ENCODE results near the gene KCNK6. TPM values are rescaled to one million over a fixed set of nuclear protein-coding genes. Genes with fewer than 3 reads are reported as not detected.
A peak's percentile ranks its signal among the peaks of the same experiment; 100 is the strongest.

Gene KCNK6
- total RNA-seq, 3 donors from 2014 or later = 3.5 to 5.1 (median 3.6) TPM

DNA sequence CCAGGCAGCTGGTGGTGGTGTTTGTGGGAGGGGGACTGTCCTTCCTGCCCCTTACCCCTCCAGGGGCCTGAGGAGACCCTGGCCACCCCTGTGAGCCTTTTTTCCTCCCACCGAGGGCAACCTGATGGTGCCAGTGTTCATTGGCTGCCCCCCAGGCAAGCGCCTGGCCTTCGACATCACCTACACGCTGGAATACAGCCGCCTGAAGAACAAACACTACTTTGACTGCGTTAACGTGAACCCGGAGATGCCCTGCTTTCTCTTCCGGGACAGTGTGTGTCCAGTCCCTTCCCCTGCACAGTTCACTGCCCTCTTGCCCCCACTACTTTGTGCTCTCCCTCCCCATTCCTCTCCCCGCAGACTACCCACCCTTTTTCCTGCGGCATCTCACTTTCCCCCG is 47.4 kb downstream of the KCNK6 start:
- TF ChIP-seq, protein P1, sequence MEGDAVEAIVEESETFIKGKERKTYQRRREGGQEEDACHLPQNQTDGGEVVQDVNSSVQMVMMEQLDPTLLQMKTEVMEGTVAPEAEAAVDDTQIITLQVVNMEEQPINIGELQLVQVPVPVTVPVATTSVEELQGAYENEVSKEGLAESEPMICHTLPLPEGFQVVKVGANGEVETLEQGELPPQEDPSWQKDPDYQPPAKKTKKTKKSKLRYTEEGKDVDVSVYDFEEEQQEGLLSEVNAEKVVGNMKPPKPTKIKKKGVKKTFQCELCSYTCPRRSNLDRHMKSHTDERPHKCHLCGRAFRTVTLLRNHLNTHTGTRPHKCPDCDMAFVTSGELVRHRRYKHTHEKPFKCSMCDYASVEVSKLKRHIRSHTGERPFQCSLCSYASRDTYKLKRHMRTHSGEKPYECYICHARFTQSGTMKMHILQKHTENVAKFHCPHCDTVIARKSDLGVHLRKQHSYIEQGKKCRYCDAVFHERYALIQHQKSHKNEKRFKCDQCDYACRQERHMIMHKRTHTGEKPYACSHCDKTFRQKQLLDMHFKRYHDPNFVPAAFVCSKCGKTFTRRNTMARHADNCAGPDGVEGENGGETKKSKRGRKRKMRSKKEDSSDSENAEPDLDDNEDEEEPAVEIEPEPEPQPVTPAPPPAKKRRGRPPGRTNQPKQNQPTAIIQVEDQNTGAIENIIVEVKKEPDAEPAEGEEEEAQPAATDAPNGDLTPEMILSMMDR (IDR thresholded peaks at IDR 0.05) = no peak
- TF ChIP-seq POLR2AphosphoS5 (IDR thresholded peaks at IDR 0.05) = no peak
- no peak for TF ChIP-seq POLR2A (IDR thresholded peaks at IDR 0.05)
- no peaks in the 10 kb centered on the region for H3K27me3 ChIP-seq
- intact Hi-C loops (cut with DNase I; ENCODE audit: low total_unique reads) = no loop called here
- DNase-seq (ENCODE audit: low spot score in 2 of 2) = no peak
- H3K27ac ChIP-seq = no peak overlapping the region
- no peaks in the 10 kb centered on the region for H3K36me3 ChIP-seq
- no peaks in the 10 kb centered on the region for H3K9me3 ChIP-seq
- H3K4me1 ChIP-seq = no peaks in the 10 kb centered on the region
- H3K4me3 ChIP-seq = no peak overlapping the region

DNA sequence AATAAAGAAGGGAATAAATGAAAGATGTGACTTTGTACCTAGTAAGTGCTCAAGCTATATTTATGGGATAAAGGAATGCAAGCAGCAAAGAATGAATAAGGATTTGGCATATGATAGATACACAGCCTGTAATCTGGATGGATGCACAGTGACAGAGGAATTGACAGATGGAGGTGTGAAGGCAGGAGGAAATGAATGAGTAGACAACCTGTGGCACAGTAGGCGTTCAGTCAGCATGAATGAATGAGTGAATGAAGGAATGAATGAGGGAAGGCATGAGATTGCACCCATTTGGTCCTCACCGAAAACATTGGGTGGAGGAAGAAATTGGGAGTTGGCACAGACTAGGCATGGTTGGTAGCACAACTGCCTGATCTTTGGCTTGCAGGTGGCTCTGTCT is 49.9 kb downstream of the KCNK6 start:
- Histone ChIP-seq H3K4me1 (no peaks in the 10 kb centered on the region), H3K9me3 (no peaks in the 10 kb centered on the region), H3K27ac (no peak overlapping the region), H3K27me3 (no peaks in the 10 kb centered on the region), H3K36me3 (no peaks in the 10 kb centered on the region), H3K4me3 (no peak overlapping the region)
- no peak for DNase-seq (ENCODE audit: low spot score in 2 of 2)
- intact Hi-C loops (cut with DNase I; ENCODE audit: low total_unique reads) = no loop called here
- no peak for TF ChIP-seq POLR2A (IDR thresholded peaks at IDR 0.05)
- no peak for TF ChIP-seq POLR2AphosphoS5 (IDR thresholded peaks at IDR 0.05)
- TF ChIP-seq, protein P1 (IDR thresholded peaks at IDR 0.05) = no peak

DNA sequence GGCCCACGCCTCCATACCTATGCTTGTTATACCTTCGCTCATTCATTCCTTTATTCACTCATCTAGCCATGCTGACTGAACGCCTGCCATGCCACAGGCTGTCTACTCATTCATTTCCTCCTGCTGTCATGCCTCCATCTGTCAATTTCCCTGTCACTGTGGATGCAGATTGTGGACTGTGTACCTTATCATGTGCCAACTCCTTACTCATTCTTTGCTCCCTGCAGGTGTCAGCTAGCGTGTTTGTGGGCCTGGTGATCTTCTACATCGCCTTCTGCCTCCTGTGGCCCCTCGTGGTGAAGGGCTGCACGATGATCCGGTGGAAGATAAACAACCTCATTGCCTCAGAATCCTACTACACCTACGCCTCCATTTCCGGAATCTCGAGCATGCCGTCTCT is 50.7 kb downstream of the KCNK6 start:
- intact Hi-C loops (cut with DNase I; ENCODE audit: low total_unique reads) = no loop called here

DNA sequence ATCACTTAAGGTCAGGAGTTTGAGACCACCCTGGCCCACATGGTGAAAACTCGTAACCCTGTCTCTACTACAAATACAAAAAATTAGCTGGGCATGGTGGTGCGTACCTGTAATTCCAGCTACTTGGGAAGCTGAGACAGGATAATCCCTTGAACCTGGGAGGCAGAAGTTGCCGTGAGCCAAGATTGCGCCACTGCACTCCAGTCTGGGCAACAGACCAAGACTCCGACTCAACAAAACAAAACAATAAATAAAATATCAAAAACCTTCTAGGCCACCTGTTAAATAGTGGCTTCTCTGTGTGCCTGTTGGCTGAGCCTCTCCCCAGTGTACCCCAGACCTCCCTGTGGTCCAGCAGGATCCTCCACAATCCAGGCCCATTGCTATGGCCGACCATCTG is 51.4 kb downstream of the KCNK6 start:
- no peak for TF ChIP-seq POLR2A (IDR thresholded peaks at IDR 0.05)
- no peak for TF ChIP-seq POLR2AphosphoS5 (IDR thresholded peaks at IDR 0.05)
- TF ChIP-seq, protein P1 (IDR thresholded peaks at IDR 0.05) = no peak
- no peaks in the 10 kb centered on the region for H3K27me3 ChIP-seq
- no peak for DNase-seq (ENCODE audit: low spot score in 2 of 2)
- H3K36me3 ChIP-seq = no peaks in the 10 kb centered on the region
- intact Hi-C loops (cut with DNase I; ENCODE audit: low total_unique reads) = no loop called here
- H3K9me3 ChIP-seq = no peaks in the 10 kb centered on the region
- H3K4me1 ChIP-seq = peaks cover 5 to 9% of the 10 kb centered on the region in 2 donors
- no peak overlapping the region for H3K4me3 ChIP-seq
- H3K27ac ChIP-seq = no peak overlapping the region

More for the DNA sequence above, 50.7 kb downstream of the KCNK6 start:
- TF ChIP-seq, protein P1 (IDR thresholded peaks at IDR 0.05) = no peak
- TF ChIP-seq POLR2AphosphoS5 (IDR thresholded peaks at IDR 0.05) = no peak
- no peak for TF ChIP-seq POLR2A (IDR thresholded peaks at IDR 0.05)
- Histone ChIP-seq H3K27ac (no peak overlapping the region), H3K36me3 (no peaks in the 10 kb centered on the region), H3K9me3 (no peaks in the 10 kb centered on the region), H3K4me1 (peaks cover 0 to 1% of the 10 kb centered on the region in 2 donors), H3K4me3 (no peak overlapping the region), H3K27me3 (no peaks in the 10 kb centered on the region)
- DNase-seq (ENCODE audit: low spot score in 2 of 2) = no peak

DNA sequence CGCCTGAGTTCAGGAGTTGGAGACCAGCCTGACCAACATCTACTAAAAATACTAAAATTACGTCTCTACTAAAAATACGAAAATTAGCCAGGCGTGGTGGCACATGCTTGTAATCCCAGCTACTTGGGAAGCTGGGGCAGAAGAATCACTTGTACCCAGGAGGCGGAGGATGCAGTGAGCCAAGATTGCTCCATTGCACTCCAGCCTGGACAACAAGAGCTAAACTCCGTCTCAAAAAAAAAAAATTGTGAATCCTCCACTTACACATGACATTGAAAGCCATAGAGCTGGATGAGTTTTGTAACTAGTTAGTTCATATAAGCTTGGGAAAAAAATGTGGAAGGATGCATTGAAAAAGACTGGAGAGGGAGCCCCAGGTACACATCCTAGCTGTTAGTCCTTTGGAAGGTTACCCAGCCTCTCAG is 54.3 kb downstream of the KCNK6 start:
- Histone ChIP-seq H3K27me3 (no peaks in the 10 kb centered on the region), H3K4me3 (peak overlapping the region; percentile 75 to 90 (median 87))
- intact Hi-C loops (cut with DNase I; ENCODE audit: low total_unique reads) = no loop called here

More for the DNA sequence above, 54.3 kb downstream of the KCNK6 start:
- no peaks in the 10 kb centered on the region for H3K36me3 ChIP-seq
- no peak for DNase-seq (ENCODE audit: low spot score in 2 of 2)
- H3K27ac ChIP-seq = peak overlapping the region; percentile 92
- peaks cover 7 to 12% of the 10 kb centered on the region in 2 donors for H3K4me1 ChIP-seq
- H3K9me3 ChIP-seq = no peaks in the 10 kb centered on the region
- TF ChIP-seq POLR2AphosphoS5 (IDR thresholded peaks at IDR 0.05) = no peak
- TF ChIP-seq, protein P1 (IDR thresholded peaks at IDR 0.05) = no peak
- TF ChIP-seq POLR2A (IDR thresholded peaks at IDR 0.05) = no peak

All from breast epithelium (tissue), 4 donors.